Measurements from ENCODE around the gene TIMM29. TPM values are rescaled to one million over a fixed set of nuclear protein-coding genes. Genes with fewer than 3 reads are reported as not detected.

Gene TIMM29
- total RNA-seq, 1 experiment from 2014 or later, result 23.4 TPM

DNA sequence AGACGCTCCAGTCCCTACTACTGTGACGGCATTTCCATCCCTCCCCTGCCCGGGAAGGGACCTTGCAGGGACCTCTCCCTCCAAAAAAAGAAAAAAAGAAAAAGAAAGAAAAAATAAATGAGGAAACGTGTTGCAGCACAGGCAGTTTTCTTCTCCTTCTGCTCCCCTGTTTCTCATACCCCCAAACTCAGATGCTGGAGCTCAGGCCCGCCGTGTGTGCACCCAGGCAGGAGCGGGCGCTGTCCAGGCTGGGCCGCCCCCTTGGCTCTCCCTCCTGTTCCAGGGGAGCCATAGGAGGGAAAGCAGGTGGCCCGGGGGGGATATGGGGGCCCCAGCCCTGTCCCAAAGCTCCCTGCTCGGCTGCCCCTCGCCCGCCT, 6.0 kb upstream of the TIMM29 start:
- Mint-ChIP-seq H3K9me3 (no peaks in the 10 kb centered on the region), H3K36me3 (ENCODE audit: insufficient read depth in 1 of 3, low read depth in 3 of 3) (peaks cover 12 to 65% (median 58%) of the 10 kb centered on the region in 3 experiments; a peak in 6 of 7 replicates), H3K4me3 (no peak overlapping the region; a peak in 1 of 5 replicates), H3K27me3 (ENCODE audit: low read depth) (peaks cover 2% of the 10 kb centered on the region; the same call in 1 of the 2 replicates), H3K27ac (peak overlapping the region in 1 of 3 experiments; percentile 81; a peak in 1 of 7 replicates), H3K4me1 (peaks cover 4% of the 10 kb centered on the region in 2 experiments)
- H3K18ac ChIP-seq (ENCODE audit: insufficient read length, low read depth, low read length), result no peak overlapping the region
- H2BK5ac ChIP-seq (ENCODE audit: insufficient read length, low read length), result no peak overlapping the region
- H4K8ac ChIP-seq (replicated peaks; ENCODE audit: insufficient read length, low read depth, low read length), result no peak overlapping the region
- no peak overlapping the region for H2BK12ac ChIP-seq (ENCODE audit: insufficient read length, low read depth, low read length)
- no peak for DNase-seq
- no peak overlapping the region for H3K4ac ChIP-seq (ENCODE audit: low read depth, low read length)
- H3K4me1 ChIP-seq (ENCODE audit: insufficient read depth, low read length), result no peaks in the 10 kb centered on the region
- H4K20me1 ChIP-seq (ENCODE audit: control insufficient read depth, insufficient read depth, insufficient read length), result no peaks in the 10 kb centered on the region
- TF ChIP-seq, protein P1, sequence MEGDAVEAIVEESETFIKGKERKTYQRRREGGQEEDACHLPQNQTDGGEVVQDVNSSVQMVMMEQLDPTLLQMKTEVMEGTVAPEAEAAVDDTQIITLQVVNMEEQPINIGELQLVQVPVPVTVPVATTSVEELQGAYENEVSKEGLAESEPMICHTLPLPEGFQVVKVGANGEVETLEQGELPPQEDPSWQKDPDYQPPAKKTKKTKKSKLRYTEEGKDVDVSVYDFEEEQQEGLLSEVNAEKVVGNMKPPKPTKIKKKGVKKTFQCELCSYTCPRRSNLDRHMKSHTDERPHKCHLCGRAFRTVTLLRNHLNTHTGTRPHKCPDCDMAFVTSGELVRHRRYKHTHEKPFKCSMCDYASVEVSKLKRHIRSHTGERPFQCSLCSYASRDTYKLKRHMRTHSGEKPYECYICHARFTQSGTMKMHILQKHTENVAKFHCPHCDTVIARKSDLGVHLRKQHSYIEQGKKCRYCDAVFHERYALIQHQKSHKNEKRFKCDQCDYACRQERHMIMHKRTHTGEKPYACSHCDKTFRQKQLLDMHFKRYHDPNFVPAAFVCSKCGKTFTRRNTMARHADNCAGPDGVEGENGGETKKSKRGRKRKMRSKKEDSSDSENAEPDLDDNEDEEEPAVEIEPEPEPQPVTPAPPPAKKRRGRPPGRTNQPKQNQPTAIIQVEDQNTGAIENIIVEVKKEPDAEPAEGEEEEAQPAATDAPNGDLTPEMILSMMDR (conservative IDR thresholded peaks at IDR 0.05), result no peak
- H3K23ac ChIP-seq (ENCODE audit: insufficient read length, low read depth, low read length), result no peak overlapping the region
- peaks cover under 1% of the 10 kb centered on the region for H3K23me2 ChIP-seq (ENCODE audit: insufficient read length, low read depth, low read length, poor library complexity, severe bottlenecking)
- no peak overlapping the region for H3K14ac ChIP-seq (ENCODE audit: insufficient read depth, low read length)
- H3K56ac ChIP-seq (ENCODE audit: insufficient read length, low read depth, low read length), result no peak overlapping the region
- H4K5ac ChIP-seq (ENCODE audit: insufficient read length, low read depth, low read length), result no peak overlapping the region
- H3K9me3 ChIP-seq (ENCODE audit: control insufficient read depth, low read depth, low read length), result no peaks in the 10 kb centered on the region
- H4K91ac ChIP-seq (ENCODE audit: insufficient read length, low read depth, low read length), result no peak overlapping the region
- H3K79me2 ChIP-seq (ENCODE audit: insufficient read depth, low read length), result no peaks in the 10 kb centered on the region; the same call in 1 of the 2 replicates
- no peak overlapping the region for H3K4me2 ChIP-seq (ENCODE audit: insufficient read depth, insufficient read length, low read length)
- H3K27ac ChIP-seq (ENCODE audit: insufficient read length, low read depth, low read length), result no peak overlapping the region
- no peaks in the 10 kb centered on the region for H3K79me1 ChIP-seq (ENCODE audit: insufficient read depth, low read depth, low read length, poor library complexity, severe bottlenecking)
- no peak overlapping the region for H2AK5ac ChIP-seq (ENCODE audit: insufficient read length, low read length)
- H3T11ph ChIP-seq (ENCODE audit: low read length), result no peak overlapping the region
- no peaks in the 10 kb centered on the region for H3K27me3 ChIP-seq (ENCODE audit: insufficient read depth, low read length)
- no peak overlapping the region for H3K9ac ChIP-seq (ENCODE audit: extremely low read depth, insufficient read length, low read length)
- no peak overlapping the region for H2AFZ ChIP-seq (ENCODE audit: low read length)
- H2BK120ac ChIP-seq (ENCODE audit: low read depth, low read length, poor library complexity, severe bottlenecking), result no peak overlapping the region
- WGBS (ENCODE audit: extremely low coverage, insufficient read length, low lambda C conversion rate), result no CpG with 5 or more reads among the region's 13 CpGs
- H2BK15ac ChIP-seq (ENCODE audit: low read depth, low read length), result no peak overlapping the region
- H2BK20ac ChIP-seq (ENCODE audit: low read depth, low read length, poor library complexity, severe bottlenecking), result no peak overlapping the region
